ENCODE results near the gene ETV6.

DNA sequence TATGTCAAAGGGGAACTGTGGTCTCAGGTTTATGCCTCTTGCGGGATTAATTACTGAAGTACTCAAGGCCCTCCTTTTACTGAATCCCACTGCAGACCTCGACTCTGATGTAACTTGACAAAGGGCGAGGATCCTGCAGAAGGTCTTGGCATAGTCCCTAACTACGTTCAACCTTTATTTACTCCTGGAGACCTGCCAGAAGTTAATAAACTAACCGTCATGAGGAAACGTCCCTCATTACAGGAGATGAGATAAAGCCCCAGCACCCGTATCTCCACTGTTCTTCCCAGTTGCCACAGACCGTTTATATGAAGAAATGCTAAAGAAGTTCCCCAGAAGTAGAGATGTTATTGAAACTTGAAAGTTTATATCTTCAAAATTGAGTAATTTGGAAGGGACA is 190.9 kb downstream of the ETV6 start:
- TF ChIP-seq, protein P1, sequence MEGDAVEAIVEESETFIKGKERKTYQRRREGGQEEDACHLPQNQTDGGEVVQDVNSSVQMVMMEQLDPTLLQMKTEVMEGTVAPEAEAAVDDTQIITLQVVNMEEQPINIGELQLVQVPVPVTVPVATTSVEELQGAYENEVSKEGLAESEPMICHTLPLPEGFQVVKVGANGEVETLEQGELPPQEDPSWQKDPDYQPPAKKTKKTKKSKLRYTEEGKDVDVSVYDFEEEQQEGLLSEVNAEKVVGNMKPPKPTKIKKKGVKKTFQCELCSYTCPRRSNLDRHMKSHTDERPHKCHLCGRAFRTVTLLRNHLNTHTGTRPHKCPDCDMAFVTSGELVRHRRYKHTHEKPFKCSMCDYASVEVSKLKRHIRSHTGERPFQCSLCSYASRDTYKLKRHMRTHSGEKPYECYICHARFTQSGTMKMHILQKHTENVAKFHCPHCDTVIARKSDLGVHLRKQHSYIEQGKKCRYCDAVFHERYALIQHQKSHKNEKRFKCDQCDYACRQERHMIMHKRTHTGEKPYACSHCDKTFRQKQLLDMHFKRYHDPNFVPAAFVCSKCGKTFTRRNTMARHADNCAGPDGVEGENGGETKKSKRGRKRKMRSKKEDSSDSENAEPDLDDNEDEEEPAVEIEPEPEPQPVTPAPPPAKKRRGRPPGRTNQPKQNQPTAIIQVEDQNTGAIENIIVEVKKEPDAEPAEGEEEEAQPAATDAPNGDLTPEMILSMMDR (IDR thresholded peaks at IDR 0.05): no peak
- TF ChIP-seq ZFX (IDR thresholded peaks at IDR 0.05; ENCODE audit: borderline replicate concordance): no peak
